Aorta (tissue), 5 donors: ENCODE results near the gene MACF1. TPM values are rescaled to one million over a fixed set of nuclear protein-coding genes. Genes with fewer than 3 reads are reported as not detected.

Experiments
- ATAC-seq: fragments of 200-7000 bp; cut with Tn5 transposase; one replicate; pipeline ENCODE4 v1.9.1; 2022; ENCODE audit warnings: moderate library complexity; ENCODE audit not compliant: low FRiP score
- DNase-seq, 2 donors: peaks; one replicate each; pipeline ENCODE4 v3.0.0-alpha.2; 2020
- H3K27ac ChIP-seq, 2 donors: one replicate each; pipeline ENCODE4 v1.5.1; 2013; ENCODE audit warnings: low read length in 2 of 2, mild to moderate bottlenecking in 2 of 2, moderate library complexity in 2 of 2, control low read depth in 1 of 2, inconsistent platforms in 1 of 2, low read depth in 1 of 2
- H3K27me3 ChIP-seq, 2 donors: one replicate each; pipeline ENCODE4 v1.6.1; 2013; ENCODE audit warnings: control low read depth in 1 of 2, low read length in 1 of 2, mild to moderate bottlenecking in 1 of 2, moderate library complexity in 1 of 2; ENCODE audit not compliant: insufficient read depth in 2 of 2, control insufficient read depth in 1 of 2
- H3K36me3 ChIP-seq, 2 donors: one replicate each; pipeline ENCODE4 v1.6.1; 2013; ENCODE audit warnings: control low read depth in 1 of 2, low read length in 1 of 2, mild to moderate bottlenecking in 1 of 2; ENCODE audit not compliant: insufficient read depth in 2 of 2, control insufficient read depth in 1 of 2
- H3K4me1 ChIP-seq, 2 donors: one replicate each; pipeline ENCODE4 v1.6.1; 2013; ENCODE audit warnings: low read length in 2 of 2, control low read depth in 1 of 2, mild to moderate bottlenecking in 1 of 2, moderate library complexity in 1 of 2; ENCODE audit not compliant: insufficient read depth in 2 of 2, control insufficient read depth in 1 of 2
- H3K4me3 ChIP-seq, 2 donors: one replicate each; pipeline ENCODE4 v1.5.1; 2013; ENCODE audit warnings: low read length in 2 of 2, control low read depth in 1 of 2, mild to moderate bottlenecking in 1 of 2
- H3K9me3 ChIP-seq: one replicate; pipeline ENCODE4 v1.6.1; 2013; ENCODE audit warnings: mild to moderate bottlenecking, low read length; ENCODE audit not compliant: control insufficient read depth
- WGBS, 2 donors: extraction: QIAGEN DNeasy Blood & Tissue Kit; methylation state at CpG; one replicate each; pipeline ENCODE4 v1.1.7; 2013; 5-methylcytosine and 5-hydroxymethylcytosine counted together
- intact Hi-C, 2 donors: fragments of 100-400 bp; cut with DNase I; formaldehyde crosslinking; loops; one replicate each; pipeline versions ENCODE4 v1.14.2 to v1.15.0; 2022
- polyA plus RNA-seq, 2 donors: library from polyadenylated mRNA; stranded (reverse); fragments of 200-250 nt; gene quantifications; one replicate each; pipeline ENCODE4 v1.2.3, GENCODE V29; 2013
- total RNA-seq, 2 donors: library from RNA; stranded (reverse); fragmentation: NEBNext Ultra II Directional; extraction: Animal tissue kit (Norgen Biotek cat#: 25700); gene quantifications; one replicate each; pipeline ENCODE4 v1.2.1, GENCODE V29; 2021
- donor health status: healthy with polysubstance abuse.
- donor health status: Bipolar disorder and iron deficiency.
- donor health status: DM: no; HTN: no; CAD: no.
- donor health status: DM: no; HTN: no; CAD: no.
- donor health status: DM: yes; HTN: yes; CAD: no.

The MACF1 gene
- total and polyA plus RNA-seq, 4 donors = 38.9 to 785 (median 386) TPM

DNA sequence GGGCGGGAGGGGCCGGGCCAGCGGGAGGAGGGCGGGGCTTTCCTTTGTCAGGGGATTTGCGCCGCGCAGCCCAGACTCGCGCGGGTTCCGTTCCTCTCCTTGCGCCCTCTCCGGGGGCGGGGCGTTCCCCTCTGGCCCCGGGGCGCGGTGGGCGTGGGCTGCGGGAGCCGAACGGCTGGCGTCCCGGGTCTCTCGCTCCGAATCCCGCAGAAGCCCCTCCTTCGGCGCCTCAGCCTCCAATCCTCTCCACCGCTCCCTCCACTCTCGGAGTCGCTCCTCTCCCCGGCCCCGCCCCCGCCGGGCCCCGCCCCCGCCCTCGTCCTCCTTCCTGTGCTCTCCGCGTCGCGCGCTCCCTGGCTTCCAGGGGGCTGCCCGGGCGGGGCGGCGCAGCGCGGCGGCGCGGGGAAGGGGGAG is 204.2 kb downstream of the MACF1 start:
- Histone ChIP-seq H3K27me3 (no peaks in the 10 kb centered on the region), H3K4me1 (peaks cover 4 to 5% of the 10 kb centered on the region in 2 donors), H3K9me3 (no peaks in the 10 kb centered on the region), H3K36me3 (no peaks in the 10 kb centered on the region), H3K27ac (no peak overlapping the region), H3K4me3 (peak overlapping the region; percentile 55 to 85)
- ATAC-seq (peak; percentile 95), DNase-seq (peak; percentile 97 to 98)
- intact Hi-C loops = no loop called here
- 0 to 1% methylated on average over 32 to 53 of the region's 53 CpGs for WGBS, 2 donors

- Histone ChIP-seq H3K4me3 (peak overlapping the region; percentile 55 to 85), H3K4me1 (peaks cover 4 to 5% of the 10 kb centered on the region in 2 donors), H3K27ac (peak overlapping the region; percentile 81), H3K27me3 (no peaks in the 10 kb centered on the region), H3K36me3 (no peaks in the 10 kb centered on the region), H3K9me3 (no peaks in the 10 kb centered on the region)
- ATAC-seq (peak; percentile 28), DNase-seq (peak; percentile 72 to 83)
- intact Hi-C loops = no loop called here
- WGBS, 2 donors = 0 to 1% methylated on average over 54 to 71 of the region's 71 CpGs
These were observed 204.7 kb downstream of the MACF1 start for GRCh38 chr1:39409055-39409816.

- ATAC-seq = peak; percentile 47
These were observed 206.5 kb downstream of the MACF1 start for GRCh38 chr1:39410915-39411436.

GRCh38 chr1:39411526-39412478 is 207.3 kb downstream of the MACF1 start:
- no peaks in the 10 kb centered on the region for H3K9me3 ChIP-seq
- H3K4me1 ChIP-seq = peaks cover 4 to 9% of the 10 kb centered on the region in 2 donors
- no peaks in the 10 kb centered on the region for H3K27me3 ChIP-seq
- intact Hi-C loops = loop anchor here (2.0 to 10.0 kb wide), 4 partner anchors 40 to 307 kb away; no protein-coding TSS in a partner anchor
- ATAC-seq (no peak), DNase-seq (no peak)
- 7 to 9% methylated on average over 3 of the region's 3 CpGs for WGBS, 2 donors
- H3K4me3 ChIP-seq = peak overlapping the region; percentile 37 to 50
- H3K27ac ChIP-seq = peak overlapping the region; percentile 7 to 78
- H3K36me3 ChIP-seq = no peaks in the 10 kb centered on the region

More at GRCh38 chr1:39410915-39411436, 206.5 kb downstream of the MACF1 start:
- H3K27me3 ChIP-seq = no peaks in the 10 kb centered on the region
- 1 to 4% methylated on average over 3 of the region's 3 CpGs for WGBS, 2 donors
- peak overlapping the region; percentile 7 to 78 for H3K27ac ChIP-seq
- peak; percentile 88 to 91 for DNase-seq
- H3K36me3 ChIP-seq = no peaks in the 10 kb centered on the region
- H3K4me1 ChIP-seq = peaks cover 4 to 9% of the 10 kb centered on the region in 2 donors
- H3K4me3 ChIP-seq = peak overlapping the region; percentile 37 to 55
- no peaks in the 10 kb centered on the region for H3K9me3 ChIP-seq
- intact Hi-C loops = loop anchor here (2.0 to 10.0 kb wide), 4 partner anchors 39 to 306 kb away; no protein-coding TSS in a partner anchor

DNA sequence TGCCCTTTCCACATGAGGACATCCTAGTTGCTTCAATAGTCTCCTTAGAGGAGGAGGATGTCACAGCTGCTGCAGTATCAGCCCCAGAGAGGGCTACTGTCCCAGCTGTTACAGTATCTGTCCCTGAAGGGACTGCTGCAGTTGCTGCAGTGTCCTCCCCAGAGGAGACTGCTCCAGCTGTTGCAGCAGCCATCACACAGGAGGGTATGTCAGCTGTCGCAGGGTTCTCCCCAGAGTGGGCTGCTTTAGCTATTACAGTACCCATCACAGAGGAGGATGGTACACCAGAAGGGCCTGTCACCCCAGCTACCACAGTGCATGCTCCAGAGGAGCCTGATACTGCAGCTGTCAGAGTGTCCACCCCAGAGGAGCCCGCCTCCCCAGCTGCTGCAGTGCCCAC is 208.4 kb downstream of the MACF1 start:
- Histone ChIP-seq H3K27me3 (no peaks in the 10 kb centered on the region), H3K4me1 (peaks cover 1 to 4% of the 10 kb centered on the region in 2 donors), H3K27ac (peak overlapping the region in 1 of 2 donors; percentile 1), H3K9me3 (no peaks in the 10 kb centered on the region), H3K4me3 (no peak overlapping the region), H3K36me3 (no peaks in the 10 kb centered on the region)
- DNase-seq = no peak
- intact Hi-C loops = loop anchor here (5.0 to 10.0 kb wide), 3 partner anchors 41 to 308 kb away; no protein-coding TSS in a partner anchor
- 56 to 71% methylated on average over 2 of the region's 2 CpGs for whole genome bisulfite sequencing, 2 donors
- no peak for ATAC-seq

DNA sequence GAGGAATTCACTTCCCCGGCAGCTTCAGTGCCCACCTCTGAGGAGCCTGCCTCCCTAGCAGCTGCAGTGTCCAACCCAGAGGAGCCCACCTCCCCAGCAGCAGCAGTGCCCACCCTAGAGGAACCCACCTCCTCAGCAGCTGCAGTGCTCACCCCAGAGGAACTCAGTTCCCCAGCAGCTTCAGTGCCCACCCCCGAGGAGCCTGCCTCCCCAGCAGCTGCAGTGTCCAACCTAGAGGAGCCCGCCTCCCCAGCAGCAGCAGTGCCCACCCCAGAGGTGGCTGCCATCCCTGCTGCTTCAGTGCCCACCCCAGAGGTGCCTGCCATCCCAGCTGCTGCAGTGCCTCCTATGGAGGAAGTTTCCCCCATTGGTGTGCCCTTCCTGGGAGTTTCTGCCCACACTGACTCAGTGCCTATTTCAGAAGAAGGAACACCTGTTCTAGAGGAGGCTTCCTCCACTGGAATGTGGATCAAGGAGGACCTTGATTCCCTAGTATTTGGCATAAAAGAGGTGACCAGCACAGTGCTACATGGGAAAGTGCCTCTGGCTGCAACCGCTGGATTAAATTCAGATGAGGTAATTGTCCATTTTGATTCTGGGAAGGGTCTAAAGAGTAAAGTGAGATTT is 209.5 kb downstream of the MACF1 start:
- DNase-seq (no peak), ATAC-seq (no peak)
- Histone ChIP-seq H3K4me3 (peak overlapping the region in 1 of 2 donors; percentile 38), H3K27me3 (no peaks in the 10 kb centered on the region), H3K9me3 (no peaks in the 10 kb centered on the region), H3K36me3 (no peaks in the 10 kb centered on the region), H3K27ac (peak overlapping the region in 1 of 2 donors; percentile 83), H3K4me1 (peaks cover 0 to 4% of the 10 kb centered on the region in 2 donors)
- intact Hi-C loops = loop anchor here (5.0 to 10.0 kb wide), 3 partner anchors 42 to 309 kb away; no protein-coding TSS in a partner anchor
- WGBS, 2 donors = 14 to 18% methylated on average over 4 of the region's 4 CpGs

DNA sequence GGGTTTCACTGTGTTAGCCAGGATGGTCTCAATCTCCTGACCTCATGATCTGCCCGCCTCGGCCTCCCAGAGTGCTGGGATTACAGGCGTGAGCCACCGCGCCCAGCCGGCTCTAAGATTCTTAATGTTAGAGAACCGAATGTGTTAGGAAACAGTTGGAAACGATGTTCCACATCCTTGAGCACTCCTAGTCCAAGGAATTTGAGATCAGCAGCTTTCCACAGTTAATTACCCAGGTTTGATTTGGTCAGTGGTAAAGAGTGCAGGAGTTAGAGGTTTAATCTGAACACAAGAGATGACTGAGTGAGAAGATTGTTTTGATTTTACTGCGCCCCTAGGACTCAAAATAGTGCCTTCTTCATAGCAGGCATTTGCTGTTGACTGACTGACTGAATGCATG is 211.1 kb downstream of the MACF1 start:
- no peaks in the 10 kb centered on the region for H3K36me3 ChIP-seq
- DNase-seq (no peak), ATAC-seq (no peak)
- 68 to 71% methylated on average over 9 of the region's 9 CpGs for WGBS, 2 donors
- H3K27me3 ChIP-seq = no peaks in the 10 kb centered on the region
- peaks cover 2 to 4% of the 10 kb centered on the region in 2 donors for H3K4me1 ChIP-seq
- intact Hi-C loops = loop anchor here in 1 of 2 donors (10.0 kb wide), 1 partner anchor 311 kb away; no protein-coding TSS in a partner anchor
- H3K27ac ChIP-seq = peak overlapping the region in 1 of 2 donors; percentile 45
- no peak overlapping the region for H3K4me3 ChIP-seq
- no peaks in the 10 kb centered on the region for H3K9me3 ChIP-seq

DNA sequence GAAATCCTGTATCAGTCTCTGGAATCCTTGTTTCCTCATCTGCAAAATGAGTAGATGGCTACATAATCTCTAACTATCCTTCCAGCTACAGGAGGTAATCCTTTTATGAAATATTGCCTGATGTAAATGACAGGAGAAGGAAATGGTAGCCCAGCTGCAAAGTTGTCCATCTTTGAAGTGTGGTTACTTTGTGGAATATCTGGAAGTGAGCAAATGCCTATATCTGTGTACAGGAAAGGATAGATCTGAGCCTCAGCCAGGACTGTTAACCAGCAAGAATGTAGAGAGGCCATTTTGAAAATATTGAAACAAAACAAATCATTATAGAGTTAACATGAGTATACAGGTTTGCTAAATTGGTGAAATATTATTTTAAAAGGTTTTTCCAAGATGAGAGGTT is 212.1 kb downstream of the MACF1 start:
- Histone ChIP-seq H3K27me3 (no peaks in the 10 kb centered on the region), H3K4me3 (no peak overlapping the region), H3K27ac (no peak overlapping the region), H3K9me3 (no peaks in the 10 kb centered on the region), H3K4me1 (peaks cover 2 to 4% of the 10 kb centered on the region in 2 donors), H3K36me3 (no peaks in the 10 kb centered on the region)
- intact Hi-C loops = loop anchor here in 1 of 2 donors (10.0 kb wide), 1 partner anchor 312 kb away; no protein-coding TSS in a partner anchor
- no peak for DNase-seq
- ATAC-seq = no peak
